ENCODE results near the gene ARHGEF16. TPM values are rescaled to one million over a fixed set of nuclear protein-coding genes. Genes with fewer than 3 reads are reported as not detected.

Gene ARHGEF16
- total and polyA plus RNA-seq, 2 donors from 2014 or later: 15.5 to 39.3 TPM

DNA sequence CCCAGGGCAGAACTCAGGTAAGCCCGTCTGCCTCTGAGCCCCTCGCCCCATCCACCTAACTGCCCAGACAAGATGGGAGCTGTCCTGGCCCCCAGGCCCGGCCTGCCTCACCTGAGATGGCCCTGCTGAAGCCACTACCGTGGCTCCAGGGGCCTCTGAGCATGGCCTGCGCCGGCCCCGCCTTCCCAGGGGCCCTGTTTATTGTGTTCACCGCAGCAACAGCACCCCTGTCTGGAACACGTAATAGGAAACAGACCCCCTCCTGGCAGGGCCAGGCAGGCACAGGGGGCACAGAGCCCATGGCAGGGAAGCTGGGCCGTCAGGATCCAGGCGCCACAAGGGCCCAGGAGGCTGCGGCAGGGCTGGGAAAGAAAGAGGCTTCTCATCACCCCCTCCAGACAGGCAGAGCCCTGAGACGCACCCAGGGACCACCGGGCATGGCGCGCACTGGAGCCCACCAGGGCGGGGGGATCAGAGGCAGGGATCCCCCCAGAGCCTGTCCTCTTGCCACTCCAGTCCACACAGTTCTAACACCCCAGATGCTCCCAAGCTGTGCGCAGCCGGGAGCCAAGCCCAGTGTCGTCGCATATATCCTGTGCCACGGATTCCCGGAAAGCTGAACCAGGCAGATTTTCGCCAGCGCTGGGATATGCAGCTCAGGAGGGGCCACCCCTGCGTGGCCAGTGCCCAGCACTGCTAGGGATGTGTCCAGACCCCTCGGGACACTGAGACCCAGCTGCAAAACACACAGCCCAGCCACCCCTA lies 62.6 kb downstream of the ARHGEF16 start:
- TF ChIP-seq, protein P1, sequence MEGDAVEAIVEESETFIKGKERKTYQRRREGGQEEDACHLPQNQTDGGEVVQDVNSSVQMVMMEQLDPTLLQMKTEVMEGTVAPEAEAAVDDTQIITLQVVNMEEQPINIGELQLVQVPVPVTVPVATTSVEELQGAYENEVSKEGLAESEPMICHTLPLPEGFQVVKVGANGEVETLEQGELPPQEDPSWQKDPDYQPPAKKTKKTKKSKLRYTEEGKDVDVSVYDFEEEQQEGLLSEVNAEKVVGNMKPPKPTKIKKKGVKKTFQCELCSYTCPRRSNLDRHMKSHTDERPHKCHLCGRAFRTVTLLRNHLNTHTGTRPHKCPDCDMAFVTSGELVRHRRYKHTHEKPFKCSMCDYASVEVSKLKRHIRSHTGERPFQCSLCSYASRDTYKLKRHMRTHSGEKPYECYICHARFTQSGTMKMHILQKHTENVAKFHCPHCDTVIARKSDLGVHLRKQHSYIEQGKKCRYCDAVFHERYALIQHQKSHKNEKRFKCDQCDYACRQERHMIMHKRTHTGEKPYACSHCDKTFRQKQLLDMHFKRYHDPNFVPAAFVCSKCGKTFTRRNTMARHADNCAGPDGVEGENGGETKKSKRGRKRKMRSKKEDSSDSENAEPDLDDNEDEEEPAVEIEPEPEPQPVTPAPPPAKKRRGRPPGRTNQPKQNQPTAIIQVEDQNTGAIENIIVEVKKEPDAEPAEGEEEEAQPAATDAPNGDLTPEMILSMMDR (IDR thresholded peaks at IDR 0.05; ENCODE audit: borderline replicate concordance, extremely low read depth, insufficient read depth): no peak
- Histone ChIP-seq H3K4me3 (ENCODE audit: low read length in 3 of 3) (no peak overlapping the region), H3K9me3 (ENCODE audit: control insufficient read depth in 2 of 3, insufficient read depth in 1 of 3, low read length in 3 of 3) (no peaks in the 10 kb centered on the region), H3K27me3 (ENCODE audit: control insufficient read depth, insufficient read depth, low read length) (no peaks in the 10 kb centered on the region), H3K4me1 (ENCODE audit: control insufficient read depth in 2 of 3, insufficient read depth in 2 of 3, low read depth in 1 of 3, low read length in 3 of 3) (no peaks in the 10 kb centered on the region), H3K36me3 (ENCODE audit: control insufficient read depth in 2 of 3, insufficient read depth in 3 of 3, low read length in 3 of 3) (no peaks in the 10 kb centered on the region), H3K27ac (ENCODE audit: low read depth in 2 of 2, low read length in 2 of 2) (no peak overlapping the region), H3K9ac (ENCODE audit: low read length in 3 of 3) (no peak overlapping the region)
- intact Hi-C loops (cut with DNase I): no loop called here
- no peak for DNase-seq
- FAIRE-seq: no peak

DNA sequence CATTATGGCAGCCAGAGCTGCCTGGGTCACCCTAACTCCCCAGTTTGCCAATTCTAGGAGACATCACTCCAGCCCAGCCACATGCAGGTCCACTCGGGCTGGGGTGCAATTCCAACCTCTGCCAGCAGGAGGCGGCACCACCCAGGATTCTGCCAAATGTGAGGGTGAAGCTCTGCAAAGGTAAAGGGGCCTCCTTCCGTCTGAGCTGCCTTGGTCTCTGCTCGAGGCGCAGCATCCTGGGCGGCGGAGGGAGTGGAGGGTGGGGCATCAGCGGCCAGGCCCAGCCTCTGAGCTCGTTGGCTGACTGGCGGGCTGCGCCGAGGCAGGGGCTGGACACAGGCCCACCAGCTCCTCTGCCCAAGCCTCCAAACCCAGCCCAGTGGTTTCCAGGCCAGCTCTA lies 63.8 kb downstream of the ARHGEF16 start:
- TF ChIP-seq, protein P1 (IDR thresholded peaks at IDR 0.05; ENCODE audit: borderline replicate concordance, extremely low read depth, insufficient read depth): peak; percentile 15
- Histone ChIP-seq H3K27me3 (ENCODE audit: control insufficient read depth, insufficient read depth, low read length) (no peaks in the 10 kb centered on the region), H3K27ac (ENCODE audit: low read depth in 2 of 2, low read length in 2 of 2) (no peak overlapping the region), H3K36me3 (ENCODE audit: control insufficient read depth in 2 of 3, insufficient read depth in 3 of 3, low read length in 3 of 3) (no peaks in the 10 kb centered on the region), H3K4me3 (ENCODE audit: low read length in 3 of 3) (no peak overlapping the region), H3K9ac (ENCODE audit: low read length in 3 of 3) (no peak overlapping the region), H3K4me1 (ENCODE audit: control insufficient read depth in 2 of 3, insufficient read depth in 2 of 3, low read depth in 1 of 3, low read length in 3 of 3) (no peaks in the 10 kb centered on the region), H3K9me3 (ENCODE audit: control insufficient read depth in 2 of 3, insufficient read depth in 1 of 3, low read length in 3 of 3) (no peaks in the 10 kb centered on the region)
- FAIRE-seq: no peak
- intact Hi-C loops (cut with DNase I): no loop called here
- DNase-seq: no peak

DNA sequence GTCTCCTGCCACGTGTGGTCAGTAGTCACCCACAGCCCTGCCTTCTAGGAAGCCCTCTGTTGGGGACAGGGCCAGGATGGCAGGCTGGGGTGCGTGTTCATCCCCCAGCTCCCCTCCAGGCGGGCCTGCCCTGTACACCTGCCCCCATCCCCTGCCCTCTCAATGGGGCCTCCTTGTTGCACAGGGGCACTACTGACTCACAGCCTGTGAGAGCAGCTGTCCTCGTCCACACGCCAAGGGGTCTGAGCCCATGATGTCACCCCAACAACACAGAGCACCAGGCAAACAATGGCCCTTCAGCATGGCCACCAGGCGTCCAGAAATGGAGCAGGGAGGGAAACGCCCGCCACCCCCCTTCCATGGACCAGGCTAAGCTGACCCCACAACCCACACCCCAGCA lies 64.3 kb downstream of the ARHGEF16 start:
- Histone ChIP-seq H3K9me3 (ENCODE audit: control insufficient read depth in 2 of 3, insufficient read depth in 1 of 3, low read length in 3 of 3) (no peaks in the 10 kb centered on the region), H3K4me3 (ENCODE audit: low read length in 3 of 3) (no peak overlapping the region), H3K9ac (ENCODE audit: low read length in 3 of 3) (no peak overlapping the region), H3K27ac (ENCODE audit: low read depth in 2 of 2, low read length in 2 of 2) (no peak overlapping the region), H3K4me1 (ENCODE audit: control insufficient read depth in 2 of 3, insufficient read depth in 2 of 3, low read depth in 1 of 3, low read length in 3 of 3) (no peaks in the 10 kb centered on the region), H3K36me3 (ENCODE audit: control insufficient read depth in 2 of 3, insufficient read depth in 3 of 3, low read length in 3 of 3) (no peaks in the 10 kb centered on the region), H3K27me3 (ENCODE audit: control insufficient read depth, insufficient read depth, low read length) (no peaks in the 10 kb centered on the region)
- FAIRE-seq (no peak), DNase-seq (no peak)
- TF ChIP-seq, protein P1 (IDR thresholded peaks at IDR 0.05; ENCODE audit: borderline replicate concordance, extremely low read depth, insufficient read depth): no peak
- intact Hi-C loops (cut with DNase I): no loop called here
